Measurements from ENCODE around the gene PCSK5.

GRCh38 chr9:75891771-75892215 is 1.3 kb downstream of the PCSK5 start:
- TF ChIP-seq CTCF (IDR thresholded peaks at IDR 0.05), result no peak
- no peak for TF ChIP-seq EZH2 (IDR thresholded peaks at IDR 0.05; ENCODE audit: borderline replicate concordance, insufficient read depth, low read depth, low read length, poor library complexity, severe bottlenecking)
